Fibroblast of villous mesenchyme (primary cell): ENCODE measurements around the gene OR5T1. TPM values are rescaled to one million over a fixed set of nuclear protein-coding genes. Genes with fewer than 3 reads are reported as not detected.

ENCODE experiments used
- DNase-seq: peaks from one replicate; pipeline ENCODE4 v3.0.0-alpha.2; 2010; ENCODE audit warnings: low read depth
- H3K4me3 ChIP-seq: 2 replicates; pipeline ENCODE4 v1.5.1; 2011; ENCODE audit warnings: low read depth, mild to moderate bottlenecking, low read length
- total RNA-seq: library from RNA; depleted of rRNA; stranded (reverse); fragments of >200 nt; gene quantifications from 2 replicates; pipeline ENCODE4 v1.2.3, GENCODE V29; 2012
- TF ChIP-seq, protein P1 (sequence below): IDR thresholded peaks from 2 replicates; pipeline ENCODE4 v1.5.1; 2012; ENCODE audit warnings: low read depth, mild to moderate bottlenecking, low read length; ENCODE audit not compliant: insufficient read depth

OR5T1 gene
- total RNA-seq, 1 donor = not detected

DNA sequence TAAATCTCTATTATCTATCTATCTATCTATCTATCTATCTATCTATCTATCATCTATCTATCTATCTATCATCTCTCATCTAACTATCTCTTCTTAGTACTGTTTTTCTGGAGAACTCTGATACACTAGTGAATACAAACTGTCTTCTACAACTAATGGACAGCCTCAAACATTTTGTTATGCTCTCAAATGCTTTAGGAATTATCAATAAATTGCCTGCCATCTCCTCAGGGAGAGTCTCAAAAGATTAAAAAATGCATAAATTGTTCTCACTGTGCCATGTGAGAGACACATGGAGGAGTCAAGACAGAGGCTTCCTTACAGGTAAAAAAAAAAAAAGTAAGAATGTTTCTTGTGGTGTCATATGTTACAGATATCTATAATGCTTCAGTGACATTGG is 40.9 kb downstream of the OR5T1 start, which contains the start of gene OR8K3:
Gene OR8K3, plus strand, starts transcription at position 301 of the 400 bp plus-strand sequence. CDS start 3,163 bp downstream, outside the sequence.
- TF ChIP-seq, protein P1, sequence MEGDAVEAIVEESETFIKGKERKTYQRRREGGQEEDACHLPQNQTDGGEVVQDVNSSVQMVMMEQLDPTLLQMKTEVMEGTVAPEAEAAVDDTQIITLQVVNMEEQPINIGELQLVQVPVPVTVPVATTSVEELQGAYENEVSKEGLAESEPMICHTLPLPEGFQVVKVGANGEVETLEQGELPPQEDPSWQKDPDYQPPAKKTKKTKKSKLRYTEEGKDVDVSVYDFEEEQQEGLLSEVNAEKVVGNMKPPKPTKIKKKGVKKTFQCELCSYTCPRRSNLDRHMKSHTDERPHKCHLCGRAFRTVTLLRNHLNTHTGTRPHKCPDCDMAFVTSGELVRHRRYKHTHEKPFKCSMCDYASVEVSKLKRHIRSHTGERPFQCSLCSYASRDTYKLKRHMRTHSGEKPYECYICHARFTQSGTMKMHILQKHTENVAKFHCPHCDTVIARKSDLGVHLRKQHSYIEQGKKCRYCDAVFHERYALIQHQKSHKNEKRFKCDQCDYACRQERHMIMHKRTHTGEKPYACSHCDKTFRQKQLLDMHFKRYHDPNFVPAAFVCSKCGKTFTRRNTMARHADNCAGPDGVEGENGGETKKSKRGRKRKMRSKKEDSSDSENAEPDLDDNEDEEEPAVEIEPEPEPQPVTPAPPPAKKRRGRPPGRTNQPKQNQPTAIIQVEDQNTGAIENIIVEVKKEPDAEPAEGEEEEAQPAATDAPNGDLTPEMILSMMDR = no peak
- H3K4me3 ChIP-seq = no peak within 1 kb of the TSS
- no peak for DNase-seq

Other genes with a start within 250 kb of the OR5T1 start
- not detected in 2 replicates for gene OR5AS1, start 246.5 kb upstream of the OR5T1 start, total RNA-seq
- not detected in 2 replicates for gene OR8I2, start 180.8 kb upstream of the OR5T1 start, total RNA-seq
- gene OR8H2, start 170.5 kb upstream of the OR5T1 start, total RNA-seq = not detected in 2 replicates
- not detected in 2 replicates for gene OR8H3, start 151.8 kb upstream of the OR5T1 start, total RNA-seq
- not detected in 2 replicates for gene OR8J3, start 134.0 kb upstream of the OR5T1 start, total RNA-seq
- not detected in 2 replicates for gene OR8K5, start 113.8 kb upstream of the OR5T1 start, total RNA-seq
- not detected in 2 replicates for gene OR5J2, start 97.5 kb upstream of the OR5T1 start, total RNA-seq
- gene OR5T2, start 39.9 kb upstream of the OR5T1 start, total RNA-seq = not detected in 2 replicates
- not detected in 2 replicates for gene OR5T3, start 21.9 kb upstream of the OR5T1 start, total RNA-seq
- gene OR8H1, start 18.1 kb downstream of the OR5T1 start, total RNA-seq = not detected in 2 replicates
- gene OR8K3, start 41.0 kb downstream of the OR5T1 start, total RNA-seq = not detected in 2 replicates
- not detected in 2 replicates for gene OR8K1, start 71.9 kb downstream of the OR5T1 start, total RNA-seq
- gene OR8J1, start 80.1 kb downstream of the OR5T1 start, total RNA-seq = not detected in 2 replicates
- gene OR8U1, start 101.5 kb downstream of the OR5T1 start, total RNA-seq = not detected in 2 replicates
- gene OR5AL1, start 138.5 kb downstream of the OR5T1 start, total RNA-seq = not detected in 2 replicates
- gene OR5M3, start 199.2 kb downstream of the OR5T1 start, total RNA-seq = not detected in 2 replicates
- not detected in 2 replicates for gene OR5M8, start 217.2 kb downstream of the OR5T1 start, total RNA-seq